Myocyte (in vitro differentiated cells): Measurements from ENCODE around the gene ELK3. TPM values are rescaled to one million over a fixed set of nuclear protein-coding genes. Genes with fewer than 3 reads are reported as not detected.
A peak's percentile ranks its signal among the peaks of the same experiment; 100 is the strongest.
"Not testable (repeated sequence)": the region's sequence is repeated elsewhere in the genome, so short reads cannot be mapped to it uniquely, and the experiment has no call there.

ENCODE experiments used
- DNase-seq: peaks from one replicate; pipeline ENCODE4 v3.0.0-alpha.2; 2012; ENCODE audit warnings: low read depth
- total RNA-seq: library from RNA; depleted of rRNA; stranded (reverse); fragments of >200 nt; gene quantifications from 2 replicates; pipeline ENCODE4 v1.2.3, GENCODE V29; 2014

Gene ELK3
- total RNA-seq, 1 donor from 2014 or later = 22.5 TPM

- no peak for DNase-seq
These were observed 109.5 kb downstream of the ELK3 start for GRCh38 chr12:96303653-96304052.

GRCh38 chr12:96305665-96306064, 111.5 kb downstream of the ELK3 start:
- DNase-seq = no peak

- DNase-seq = no peak
These were observed 114.7 kb downstream of the ELK3 start for GRCh38 chr12:96308881-96309280.

GRCh38 chr12:96310067-96310466, 115.9 kb downstream of the ELK3 start:
- no peak for DNase-seq

- no peak for DNase-seq
These were observed 117.0 kb downstream of the ELK3 start for GRCh38 chr12:96311191-96311590.

- no peak for DNase-seq
These were observed 119.4 kb downstream of the ELK3 start for GRCh38 chr12:96313606-96314005.

GRCh38 chr12:96314723-96315122, 120.5 kb downstream of the ELK3 start:
- DNase-seq = peak; percentile 31

GRCh38 chr12:96315741-96316481, 121.7 kb downstream of the ELK3 start:
- not testable (repeated sequence) for DNase-seq

- DNase-seq = not testable (repeated sequence)
These were observed 123.6 kb downstream of the ELK3 start for GRCh38 chr12:96317801-96318200.

Other genes starting within 250 kb of the ELK3 start
- gene HAL, start 198.0 kb upstream of the ELK3 start, total RNA-seq = not detected in 2 replicates
- 55.9 and 70.6 TPM in 2 replicates for gene LTA4H, start 158.8 kb upstream of the ELK3 start, total RNA-seq
- 69.0 and 73.5 TPM in 2 replicates for gene CDK17, start 206.1 kb downstream of the ELK3 start, total RNA-seq